Transverse colon (tissue), 4 donors: ENCODE measurements around the gene TMEM255B.

ENCODE experiments used
- EP300 ChIP-seq: sonication (generic); formaldehyde crosslinking; IDR thresholded peaks from one replicate; pipeline ENCODE4 v1.6.1; 2017; ENCODE audit warnings: antibody characterized with exemption, low read depth
- POLR2A ChIP-seq: fragments of 450-650 bp; IDR thresholded peaks from one replicate; pipeline ENCODE4 v1.6.1; 2016; ENCODE audit warnings: antibody characterized with exemption, mild to moderate bottlenecking, moderate library complexity
- POLR2AphosphoS5 ChIP-seq, 3 donors: sonication (generic); formaldehyde crosslinking; IDR thresholded peaks; one replicate each; pipeline ENCODE4 v1.6.1; 2016; ENCODE audit warnings: antibody characterized with exemption in 3 of 3
- TF ChIP-seq, protein P1 (sequence below), 5 experiments: fragments of 200-600 bp in 3 of 5; fragments of 450-650 bp in 2 of 5; sonication (generic) in 3 of 5; IDR thresholded peaks; 1 replicate in 2 of 5; 2 replicates in 3 of 5; pipeline ENCODE4 v1.5.1; 2016 to 2017; ENCODE audit warnings: antibody characterized with exemption in 5 of 5, inconsistent platforms in 3 of 5, mild to moderate bottlenecking in 2 of 5, moderate library complexity in 1 of 5

DNA sequence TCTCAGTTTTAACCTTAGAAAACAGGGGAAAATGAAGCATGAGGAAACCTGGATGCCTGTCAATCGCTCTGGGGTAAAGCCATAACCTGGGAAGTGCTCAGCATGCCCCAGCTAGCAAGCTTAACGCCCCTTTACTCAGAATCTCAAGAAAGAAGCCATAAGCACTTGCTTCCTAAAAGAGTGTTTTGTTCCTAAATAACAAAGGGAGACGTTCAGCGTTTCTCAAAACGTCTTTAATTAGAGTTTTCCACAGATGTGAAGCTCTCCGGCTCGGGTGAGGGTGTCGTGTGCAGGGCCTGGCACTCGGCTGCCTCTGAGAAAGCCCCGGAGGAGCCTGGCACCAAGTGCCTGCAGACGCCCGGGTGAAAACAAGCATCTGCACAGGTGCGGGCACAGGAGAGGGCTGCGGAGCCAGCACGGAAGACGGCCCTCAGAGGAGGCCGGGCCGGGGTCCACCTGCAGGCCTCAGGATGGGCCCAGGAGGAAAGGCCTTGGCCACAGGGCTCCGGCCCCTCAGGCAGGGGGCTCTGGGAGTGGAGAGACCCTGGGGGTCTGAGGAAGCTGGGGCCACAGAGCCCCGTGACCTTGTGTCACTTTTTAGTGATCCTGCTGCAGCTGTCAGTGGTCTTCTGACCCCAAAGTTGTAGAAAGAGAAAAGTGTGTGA, 98.6 kb downstream of the TMEM255B start:
- TF ChIP-seq, protein P1, sequence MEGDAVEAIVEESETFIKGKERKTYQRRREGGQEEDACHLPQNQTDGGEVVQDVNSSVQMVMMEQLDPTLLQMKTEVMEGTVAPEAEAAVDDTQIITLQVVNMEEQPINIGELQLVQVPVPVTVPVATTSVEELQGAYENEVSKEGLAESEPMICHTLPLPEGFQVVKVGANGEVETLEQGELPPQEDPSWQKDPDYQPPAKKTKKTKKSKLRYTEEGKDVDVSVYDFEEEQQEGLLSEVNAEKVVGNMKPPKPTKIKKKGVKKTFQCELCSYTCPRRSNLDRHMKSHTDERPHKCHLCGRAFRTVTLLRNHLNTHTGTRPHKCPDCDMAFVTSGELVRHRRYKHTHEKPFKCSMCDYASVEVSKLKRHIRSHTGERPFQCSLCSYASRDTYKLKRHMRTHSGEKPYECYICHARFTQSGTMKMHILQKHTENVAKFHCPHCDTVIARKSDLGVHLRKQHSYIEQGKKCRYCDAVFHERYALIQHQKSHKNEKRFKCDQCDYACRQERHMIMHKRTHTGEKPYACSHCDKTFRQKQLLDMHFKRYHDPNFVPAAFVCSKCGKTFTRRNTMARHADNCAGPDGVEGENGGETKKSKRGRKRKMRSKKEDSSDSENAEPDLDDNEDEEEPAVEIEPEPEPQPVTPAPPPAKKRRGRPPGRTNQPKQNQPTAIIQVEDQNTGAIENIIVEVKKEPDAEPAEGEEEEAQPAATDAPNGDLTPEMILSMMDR (IDR thresholded peaks at IDR 0.05), result no peak
- no peak for TF ChIP-seq EP300
- TF ChIP-seq POLR2A, result no peak
- no peak for TF ChIP-seq POLR2AphosphoS5 (IDR thresholded peaks at IDR 0.05)
